OCI-LY3 (cell line): Measurements from ENCODE around the gene DYRK1B.

ENCODE experiments used
- H2AFZ ChIP-seq: fragments of 200-600, 300-600 bp; shearing (Covaris generic); 2 replicates; pipeline ENCODE4 v1.6.0; 2014; ENCODE audit warnings: antibody characterized with exemption, low read depth, low read length
- H3K27ac ChIP-seq: fragments of 200-600, 300-600 bp; sonication (generic); 2 replicates; pipeline ENCODE4 v1.5.1; 2014; ENCODE audit warnings: mild to moderate bottlenecking, low read length, moderate library complexity, mixed read lengths
- H3K27me3 ChIP-seq: fragments of 200-600, 300-600 bp; sonication (generic); 2 replicates; pipeline ENCODE4 v1.6.1; 2014; ENCODE audit warnings: low read depth, low read length, mixed read lengths
- H3K36me3 ChIP-seq: fragments of 200-600, 300-600 bp; sonication (generic); replicated peaks from 2 replicates; pipeline ENCODE3; 2014; ENCODE audit warnings: low read depth, low read length, mixed read lengths
- H3K4me1 ChIP-seq: fragments of 300-600, 200-600 bp; sonication (generic); 2 replicates; pipeline ENCODE4 v1.6.1; 2014; ENCODE audit warnings: low read length, mixed read lengths
- H3K4me2 ChIP-seq: fragments of 200-600, 300-600 bp; sonication (generic); 2 replicates; pipeline ENCODE4 v1.6.1; 2014; ENCODE audit warnings: low read length, mixed read lengths
- H3K4me3 ChIP-seq: fragments of 300-600, 200-600 bp; sonication (generic); 2 replicates; pipeline ENCODE4 v1.5.1; 2014; ENCODE audit warnings: antibody characterized with exemption, mild to moderate bottlenecking, low read length, moderate library complexity
- H3K79me2 ChIP-seq: fragments of 300-600, 200-600 bp; shearing (Covaris generic); 2 replicates; pipeline ENCODE4 v1.6.1; 2014; ENCODE audit warnings: mild to moderate bottlenecking, low read length, mixed read lengths
- H3K9ac ChIP-seq: fragments of 300-600, 200-600 bp; shearing (Covaris generic); 2 replicates; pipeline ENCODE4 v1.6.0; 2014; ENCODE audit warnings: mild to moderate bottlenecking, low read length, moderate library complexity
- H3K9me3 ChIP-seq: fragments of 200-600, 300-600 bp; shearing (Covaris generic); 2 replicates; pipeline ENCODE4 v1.6.1; 2014; ENCODE audit warnings: low read length, mixed read lengths; ENCODE audit not compliant: insufficient read depth
- H4K20me1 ChIP-seq: fragments of 200-600, 300-600 bp; sonication (generic); 2 replicates; pipeline ENCODE4 v1.6.1; 2016; ENCODE audit warnings: low read length, mixed read lengths; ENCODE audit not compliant: insufficient read depth
- CTCF ChIP-seq: fragments of 200-600, 300-600 bp; sonication (generic); IDR thresholded peaks from 2 replicates; pipeline ENCODE4 v1.5.1; 2014; ENCODE audit warnings: antibody characterized with exemption, low read length, low read depth
- EZH2phosphoT487 ChIP-seq: fragments of 200-600 bp; shearing (Covaris generic); IDR thresholded peaks from 2 replicates; pipeline ENCODE4 v1.6.1; 2018; ENCODE audit warnings: antibody characterized with exemption, mixed run types, low read depth

Gene DYRK1B

GRCh38 chr19:39829702-39830275 is 4.2 kb downstream of the DYRK1B start:
- Histone ChIP-seq H4K20me1 (no peaks in the 10 kb centered on the region), H3K36me3 (peaks cover 68% of the 10 kb centered on the region)
- TF ChIP-seq CTCF (no peak), EZH2phosphoT487 (no peak)

GRCh38 chr19:39828654-39829032 is 5.3 kb downstream of the DYRK1B start:
- no peak overlapping the region for H3K9ac ChIP-seq
- H3K9me3 ChIP-seq, result no peaks in the 10 kb centered on the region
- no peak for TF ChIP-seq CTCF
- TF ChIP-seq EZH2phosphoT487, result no peak
- H3K36me3 ChIP-seq, result peaks cover 70% of the 10 kb centered on the region
- no peak overlapping the region for H3K27ac ChIP-seq
- H2AFZ ChIP-seq, result no peak overlapping the region
- no peak overlapping the region for H3K4me2 ChIP-seq
- no peaks in the 10 kb centered on the region for H3K4me1 ChIP-seq
- H3K27me3 ChIP-seq, result no peaks in the 10 kb centered on the region
- H3K4me3 ChIP-seq, result no peak overlapping the region
- peaks cover 14% of the 10 kb centered on the region for H3K79me2 ChIP-seq
- no peaks in the 10 kb centered on the region for H4K20me1 ChIP-seq

More at GRCh38 chr19:39829702-39830275, 4.2 kb downstream of the DYRK1B start:
- peaks cover 17% of the 10 kb centered on the region for H3K79me2 ChIP-seq
- H3K9me3 ChIP-seq, result no peaks in the 10 kb centered on the region
- no peak overlapping the region for H2AFZ ChIP-seq
- no peak overlapping the region for H3K4me2 ChIP-seq
- no peak overlapping the region for H3K9ac ChIP-seq
- H3K27me3 ChIP-seq, result no peaks in the 10 kb centered on the region
- no peak overlapping the region for H3K27ac ChIP-seq
- H3K4me1 ChIP-seq, result peaks cover 6% of the 10 kb centered on the region
- no peak overlapping the region for H3K4me3 ChIP-seq

GRCh38 chr19:39828015-39828653 is 5.8 kb downstream of the DYRK1B start:
- H3K9ac ChIP-seq, result no peak overlapping the region
- H3K36me3 ChIP-seq, result peaks cover 70% of the 10 kb centered on the region
- no peaks in the 10 kb centered on the region for H3K9me3 ChIP-seq
- H3K79me2 ChIP-seq, result peaks cover 9% of the 10 kb centered on the region
- TF ChIP-seq CTCF (no peak), EZH2phosphoT487 (no peak)
- no peak overlapping the region for H3K4me2 ChIP-seq
- no peaks in the 10 kb centered on the region for H4K20me1 ChIP-seq
- no peaks in the 10 kb centered on the region for H3K4me1 ChIP-seq
- H3K27me3 ChIP-seq, result no peaks in the 10 kb centered on the region
- H3K4me3 ChIP-seq, result no peak overlapping the region
- no peak overlapping the region for H2AFZ ChIP-seq
- H3K27ac ChIP-seq, result no peak overlapping the region

- Histone ChIP-seq H3K27ac (no peak overlapping the region), H3K27me3 (no peaks in the 10 kb centered on the region), H3K36me3 (peaks cover 68% of the 10 kb centered on the region), H3K79me2 (no peaks in the 10 kb centered on the region; the same call in 1 of the 2 replicates), H2AFZ (no peak overlapping the region), H3K4me3 (no peak overlapping the region), H3K9me3 (no peaks in the 10 kb centered on the region), H3K9ac (no peak overlapping the region), H3K4me1 (no peaks in the 10 kb centered on the region), H3K4me2 (no peak overlapping the region), H4K20me1 (no peaks in the 10 kb centered on the region)
- TF ChIP-seq CTCF (no peak), EZH2phosphoT487 (no peak)
These were observed 6.7 kb downstream of the DYRK1B start for GRCh38 chr19:39827216-39827615.
